T-helper 2 cell (primary cell): Measurements from ENCODE around the gene DNAJC8.

Experiments
- DNase-seq, 5 experiments: peaks; one replicate each; pipeline versions ENCODE4 v3.0.0 to v3.0.0-alpha.2; 2012 to 2022

The DNAJC8 gene

GRCh38 chr1:28249013-28249865 lies 16.4 kb upstream of the DNAJC8 start:
- DNase-seq: peak in 1 of 5 experiments; percentile 44

GRCh38 chr1:28248273-28249012 lies 15.6 kb upstream of the DNAJC8 start:
- peak; percentile 55 to 86 (median 69) for DNase-seq

GRCh38 chr1:28247612-28248272 lies 14.9 kb upstream of the DNAJC8 start:
- DNase-seq: peak in 1 of 5 experiments; percentile 33

- DNase-seq: peak in 3 of 5 experiments; percentile 18 to 91 (median 82)
Observed at GRCh38 chr1:28246427-28246832, 13.6 kb upstream of the DNAJC8 start.

- no peak for DNase-seq
Observed at GRCh38 chr1:28244549-28245251, 11.9 kb upstream of the DNAJC8 start.

- no peak for DNase-seq
Observed at GRCh38 chr1:28243685-28244311, 11.0 kb upstream of the DNAJC8 start.

- no peak for DNase-seq
Observed at GRCh38 chr1:28241638-28242241, 8.9 kb upstream of the DNAJC8 start.

GRCh38 chr1:28240024-28240423 lies 7.2 kb upstream of the DNAJC8 start:
- no peak for DNase-seq

- DNase-seq: no peak
Observed at GRCh38 chr1:28239004-28239403, 6.2 kb upstream of the DNAJC8 start.

- peak in 1 of 5 experiments; percentile 32 for DNase-seq
Observed at GRCh38 chr1:28236656-28237322, 4.0 kb upstream of the DNAJC8 start.

GRCh38 chr1:28235755-28236655 lies 3.2 kb upstream of the DNAJC8 start, which contains the start of gene ATP5IF1:
ATP5IF1 (plus strand) TSS chr1:28236124; CDS start chr1:28236184, 60 bp downstream.
- peak; percentile 80 to 99 (median 93) for DNase-seq

- no peak for DNase-seq
Observed at GRCh38 chr1:28233264-28233606, 406 bp upstream of the DNAJC8 start.

- DNase-seq: no peak
Observed at GRCh38 chr1:28229996-28230395, 2.8 kb downstream of the DNAJC8 start.

- DNase-seq: no peak
Observed at GRCh38 chr1:28229089-28229488, 3.7 kb downstream of the DNAJC8 start.

- DNase-seq: no peak
Observed at GRCh38 chr1:28213315-28213714, 19.5 kb downstream of the DNAJC8 start.

GRCh38 chr1:28209700-28210099 lies 23.1 kb downstream of the DNAJC8 start:
- no peak for DNase-seq

- peak in 4 of 5 experiments; percentile 43 to 78 (median 47) for DNase-seq
Observed at GRCh38 chr1:28208818-28209441, 23.9 kb downstream of the DNAJC8 start.

GRCh38 chr1:28205243-28205642 lies 27.6 kb downstream of the DNAJC8 start:
- no peak for DNase-seq

- no peak for DNase-seq
Observed at GRCh38 chr1:28200234-28200873, 32.5 kb downstream of the DNAJC8 start.
